ENCODE data around the gene FAM227A.

DNA sequence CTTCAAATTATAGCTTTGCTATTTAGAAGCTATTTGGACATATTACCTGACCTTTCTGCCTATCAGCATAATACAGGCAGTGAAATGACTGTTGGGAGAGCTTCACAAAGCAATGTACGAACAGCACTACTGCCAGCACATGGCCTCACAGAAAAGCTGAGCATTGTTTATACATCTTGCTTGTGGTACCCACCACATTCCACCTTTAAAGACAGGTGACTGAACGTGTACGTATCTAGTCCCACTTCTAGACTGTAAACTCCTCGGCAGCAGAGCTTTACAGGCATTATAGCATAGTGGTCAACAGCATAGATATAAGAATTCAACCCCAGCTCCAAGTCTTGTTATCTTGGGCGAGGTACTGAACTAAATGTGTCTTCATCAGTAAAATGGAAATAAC lies 43.0 kb upstream of the FAM227A start:
- TF ChIP-seq POLR2A (IDR thresholded peaks at IDR 0.05) (no peak), CTCF (IDR thresholded peaks at IDR 0.05) (no peak), EP300 (IDR thresholded peaks at IDR 0.05) (no peak)

Data from ovary (tissue), 3 donors.